ENCODE results near the gene LIAS. TPM values are rescaled to one million over a fixed set of nuclear protein-coding genes. Genes with fewer than 3 reads are reported as not detected.

LIAS gene
- total RNA-seq = 7.9 and 11.1 TPM in 2 replicates

GRCh38 chr4:39458505-39459300, at the start of gene LIAS, which contains the start of gene RPL9:
LIAS (plus strand) TSS chr4:39459056; CDS start chr4:39459118, 62 bp downstream.
RPL9 (minus strand) TSS chr4:39458922; CDS start chr4:39458439, 483 bp downstream.

GRCh38 chr4:39527296-39528060, 68.6 kb downstream of the LIAS start, which contains the start of gene UGDH:
UGDH (minus strand) TSS chr4:39527439; CDS start chr4:39521512, 5,927 bp downstream.

Small RNA genes lying within 50 kb of the gene (small RNA-seq; reads per million reads assigned to genes)
- gene MIR5591 (not detected), gene RF00019 (not detected)

Other genes starting within 250 kb of the LIAS start
- gene RFC1, start 92.7 kb upstream of the LIAS start, total RNA-seq = 53.4 and 60.0 TPM in 2 replicates
- gene KLB, start 52.1 kb upstream of the LIAS start, total RNA-seq = under 0.01 TPM in 1 of 2 replicates, not detected in the other
- 1,737 and 2,744 TPM in 2 replicates for gene RPL9, start 134 bp upstream of the LIAS start, total RNA-seq
- gene UGDH, start 68.4 kb downstream of the LIAS start, total RNA-seq = 712 and 723 TPM in 2 replicates
- gene SMIM14, start 179.8 kb downstream of the LIAS start, total RNA-seq = 184 and 198 TPM in 2 replicates
- gene UBE2K, start 239.1 kb downstream of the LIAS start, total RNA-seq = 23.7 and 29.3 TPM in 2 replicates

Data from articular chondrocyte of knee joint (primary cell).